Transverse colon (tissue), 4 donors: Measurements from ENCODE around the gene ELP4.

Experiments
- POLR2AphosphoS5 ChIP-seq, 3 donors: sonication (generic); formaldehyde crosslinking; IDR thresholded peaks; one replicate each; pipeline ENCODE4 v1.6.1; 2016; ENCODE audit warnings: antibody characterized with exemption in 3 of 3
- TF ChIP-seq, protein P1 (sequence below), 5 experiments: fragments of 200-600 bp in 3 of 5; fragments of 450-650 bp in 2 of 5; sonication (generic) in 3 of 5; IDR thresholded peaks; 1 replicate in 2 of 5; 2 replicates in 3 of 5; pipeline ENCODE4 v1.5.1; 2016 to 2017; ENCODE audit warnings: antibody characterized with exemption in 5 of 5, inconsistent platforms in 3 of 5, mild to moderate bottlenecking in 2 of 5, moderate library complexity in 1 of 5

GRCh38 chr11:31509051-31509428 is 527 bp upstream of the ELP4 start:
- TF ChIP-seq POLR2AphosphoS5 (IDR thresholded peaks at IDR 0.05) = no peak
- TF ChIP-seq, protein P1, sequence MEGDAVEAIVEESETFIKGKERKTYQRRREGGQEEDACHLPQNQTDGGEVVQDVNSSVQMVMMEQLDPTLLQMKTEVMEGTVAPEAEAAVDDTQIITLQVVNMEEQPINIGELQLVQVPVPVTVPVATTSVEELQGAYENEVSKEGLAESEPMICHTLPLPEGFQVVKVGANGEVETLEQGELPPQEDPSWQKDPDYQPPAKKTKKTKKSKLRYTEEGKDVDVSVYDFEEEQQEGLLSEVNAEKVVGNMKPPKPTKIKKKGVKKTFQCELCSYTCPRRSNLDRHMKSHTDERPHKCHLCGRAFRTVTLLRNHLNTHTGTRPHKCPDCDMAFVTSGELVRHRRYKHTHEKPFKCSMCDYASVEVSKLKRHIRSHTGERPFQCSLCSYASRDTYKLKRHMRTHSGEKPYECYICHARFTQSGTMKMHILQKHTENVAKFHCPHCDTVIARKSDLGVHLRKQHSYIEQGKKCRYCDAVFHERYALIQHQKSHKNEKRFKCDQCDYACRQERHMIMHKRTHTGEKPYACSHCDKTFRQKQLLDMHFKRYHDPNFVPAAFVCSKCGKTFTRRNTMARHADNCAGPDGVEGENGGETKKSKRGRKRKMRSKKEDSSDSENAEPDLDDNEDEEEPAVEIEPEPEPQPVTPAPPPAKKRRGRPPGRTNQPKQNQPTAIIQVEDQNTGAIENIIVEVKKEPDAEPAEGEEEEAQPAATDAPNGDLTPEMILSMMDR (IDR thresholded peaks at IDR 0.05) = no peak
